Activated CD4-positive, alpha-beta memory T cell treated with anti-CD3 and anti-CD28 coated beads for 36 hours (primary cell): ENCODE measurements around the gene FAM3D. TPM values are rescaled to one million over a fixed set of nuclear protein-coding genes. Genes with fewer than 3 reads are reported as not detected.
A peak's percentile ranks its signal among the peaks of the same experiment; 100 is the strongest.

Source experiments
- CTCF ChIA-PET: fragments of 350-600 bp; sonication (Branson Sonifier 250); formaldehyde crosslinking; loops from one replicate; lab custom pipeline; 2021; ENCODE audit warnings: antibody characterized with exemption, inconsistent platforms; lab: Charles Lee
- POLR2A ChIA-PET: fragments of 350-600 bp; sonication (Branson Sonifier 250); formaldehyde crosslinking; loops from one replicate; lab custom pipeline; 2021; ENCODE audit warnings: antibody characterized with exemption; lab: Charles Lee
- DNase-seq: peaks from one replicate; pipeline ENCODE4 v3.0.0-alpha.2; 2020
- H3K27ac Mint-ChIP-seq: one replicate; pipeline ENCODE4 v1.8.0; 2021; ENCODE audit warnings: mixed read lengths
- H3K27me3 Mint-ChIP-seq: one replicate; pipeline ENCODE4 v1.8.0; 2021; ENCODE audit warnings: mixed read lengths
- H3K36me3 Mint-ChIP-seq: one replicate; pipeline ENCODE4 v1.8.0; 2021; ENCODE audit warnings: mixed read lengths
- H3K4me1 Mint-ChIP-seq: one replicate; pipeline ENCODE4 v1.8.0; 2021; ENCODE audit warnings: low read depth, mixed read lengths
- H3K4me3 Mint-ChIP-seq: one replicate; pipeline ENCODE4 v1.8.0; 2021; ENCODE audit warnings: mild to moderate bottlenecking, mixed read lengths
- H3K9me3 Mint-ChIP-seq: one replicate; pipeline ENCODE4 v1.8.0; 2021; ENCODE audit warnings: mixed read lengths
- intact Hi-C: fragments of 100-400 bp; cut with micrococcal nuclease; formaldehyde crosslinking; loops from one replicate; pipeline ENCODE4 v1.15.1; 2023
- total RNA-seq, 2 experiments: library from RNA; stranded (reverse); gene quantifications; one replicate each; pipeline ENCODE4 v1.2.3, GENCODE V29; 2021

Gene FAM3D
- total RNA-seq, 2 experiments from 2014 or later: not detected

DNA sequence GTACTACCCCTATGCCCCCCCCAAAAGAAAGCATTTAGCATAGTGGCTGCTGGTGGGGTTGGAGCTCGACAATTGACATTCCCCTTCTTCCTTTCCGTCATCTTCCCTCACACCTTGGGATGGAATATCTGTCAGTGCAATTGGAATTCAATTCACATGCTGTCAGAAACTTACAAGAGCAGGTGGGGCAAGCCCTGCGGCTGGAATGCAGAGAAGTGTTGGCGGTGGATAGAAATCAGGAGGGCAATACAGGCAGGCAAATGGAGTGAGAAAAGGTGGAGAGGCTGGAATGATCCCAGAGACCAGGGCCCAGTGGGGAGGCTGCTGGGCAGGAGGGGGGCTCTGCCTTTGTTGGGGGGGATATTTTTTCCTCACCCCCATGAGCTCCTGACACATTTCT, 44.1 kb downstream of the FAM3D start:
- Mint-ChIP-seq H3K9me3 (no peaks in the 10 kb centered on the region), H3K36me3 (no peaks in the 10 kb centered on the region), H3K4me3 (no peak overlapping the region), H3K27me3 (no peaks in the 10 kb centered on the region), H3K27ac (no peak overlapping the region), H3K4me1 (no peaks in the 10 kb centered on the region)
- ChIA-PET POLR2A (no interaction called here), CTCF (interaction anchor here (0.9 to 4.2 kb wide), 3 partner anchors 9 to 53 kb away, joined by 3 to 17 read pairs (median 3); no protein-coding TSS in a partner anchor)
- intact Hi-C loops: no loop called here
- DNase-seq: no peak

DNA sequence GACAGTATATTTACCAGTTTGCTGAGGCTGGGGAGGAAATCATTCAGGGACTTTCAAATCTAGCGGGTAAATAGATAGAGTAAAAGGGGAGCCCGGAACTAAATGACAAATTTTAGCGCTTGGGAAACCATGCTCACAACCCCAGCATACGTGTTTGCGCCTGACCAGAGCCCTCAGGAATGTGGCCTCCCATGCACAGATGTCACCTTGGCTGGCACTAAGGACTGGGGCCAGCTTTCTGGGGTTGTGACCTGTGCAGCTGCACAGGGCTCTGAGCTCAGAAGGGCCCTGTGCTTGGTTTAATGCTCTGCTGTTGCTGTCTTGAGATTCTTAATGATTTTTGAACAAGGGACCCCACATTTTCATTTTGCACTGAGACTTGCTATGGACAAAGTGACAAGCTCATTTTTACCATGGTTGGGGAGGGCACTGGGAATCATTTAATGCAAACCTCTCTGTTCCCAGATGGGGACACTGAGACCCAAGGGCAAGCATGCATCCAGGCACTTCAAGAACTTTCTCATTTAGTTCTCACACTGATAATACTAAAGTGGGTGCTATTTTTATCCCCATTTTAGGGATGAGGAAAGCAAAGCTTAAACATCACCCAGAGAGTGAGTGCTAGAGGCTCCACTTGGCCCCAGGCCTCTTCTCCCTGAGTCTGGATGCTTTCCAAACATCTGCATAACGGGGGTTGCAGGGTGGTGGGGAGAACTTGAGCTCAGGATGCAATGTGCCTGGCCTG, 45.3 kb downstream of the FAM3D start:
- ChIA-PET CTCF (interaction anchor here (0.9 to 4.2 kb wide), 3 partner anchors 10 to 54 kb away, joined by 3 to 17 read pairs (median 3); no protein-coding TSS in a partner anchor), POLR2A (no interaction called here)
- Mint-ChIP-seq H3K36me3 (no peaks in the 10 kb centered on the region), H3K4me1 (no peaks in the 10 kb centered on the region), H3K27ac (no peak overlapping the region), H3K9me3 (no peaks in the 10 kb centered on the region), H3K4me3 (no peak overlapping the region), H3K27me3 (no peaks in the 10 kb centered on the region)
- no peak for DNase-seq
- intact Hi-C loops: no loop called here

DNA sequence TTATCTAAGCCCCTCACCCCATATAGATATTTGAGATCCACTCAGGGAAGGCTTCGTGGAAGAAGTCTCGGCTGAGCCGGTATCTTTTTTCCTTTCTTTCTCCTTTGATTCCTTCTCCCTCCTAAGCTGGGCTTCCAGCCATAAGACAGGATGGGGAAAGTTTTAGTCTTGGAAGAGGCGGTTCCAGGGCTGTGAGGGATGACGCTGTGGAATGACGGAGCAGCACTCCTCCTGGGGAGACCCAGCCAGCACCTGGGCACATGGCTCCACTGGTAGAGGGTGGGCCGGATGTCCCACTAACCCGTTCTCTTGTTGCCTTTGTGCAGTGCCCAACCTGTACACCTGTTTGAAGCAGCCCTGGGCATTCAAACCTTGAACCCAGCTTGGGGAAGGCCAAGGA, 46.2 kb downstream of the FAM3D start:
- no peak overlapping the region for H3K4me3 Mint-ChIP-seq
- H3K27ac Mint-ChIP-seq: no peak overlapping the region
- no peaks in the 10 kb centered on the region for H3K27me3 Mint-ChIP-seq
- intact Hi-C loops: no loop called here
- DNase-seq: no peak
- ChIA-PET POLR2A (no interaction called here), CTCF (interaction anchor here (4.2 kb wide), 1 partner anchor 11 kb away, joined by 17 read pairs; no protein-coding TSS in a partner anchor)
- no peaks in the 10 kb centered on the region for H3K4me1 Mint-ChIP-seq
- no peaks in the 10 kb centered on the region for H3K36me3 Mint-ChIP-seq
- no peaks in the 10 kb centered on the region for H3K9me3 Mint-ChIP-seq

DNA sequence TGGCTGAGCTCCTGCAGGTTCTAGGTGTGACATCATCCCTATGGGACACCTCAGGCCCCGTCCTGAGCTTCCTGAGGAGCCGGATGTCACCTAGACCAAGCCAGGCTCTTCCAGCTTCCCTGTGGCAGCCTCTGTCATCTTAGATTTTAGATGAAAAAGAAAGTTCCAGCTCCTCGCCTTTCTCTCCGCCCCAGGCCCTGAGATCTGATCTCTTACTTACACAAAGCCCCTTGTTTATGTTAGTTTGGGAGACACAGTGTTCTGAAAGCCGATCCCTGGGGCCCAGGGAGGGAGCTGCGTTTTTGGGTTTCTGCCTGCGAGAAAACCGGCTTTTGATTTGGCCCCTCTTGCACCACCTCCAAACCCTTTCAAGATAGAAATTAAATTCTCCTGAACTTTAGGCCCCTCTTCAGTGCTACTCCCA, 49.2 kb downstream of the FAM3D start:
- Mint-ChIP-seq H3K36me3 (no peaks in the 10 kb centered on the region), H3K9me3 (no peaks in the 10 kb centered on the region), H3K27me3 (peaks cover 2% of the 10 kb centered on the region), H3K4me1 (no peaks in the 10 kb centered on the region), H3K27ac (no peak overlapping the region), H3K4me3 (no peak overlapping the region)
- intact Hi-C loops: no loop called here
- POLR2A ChIA-PET: no interaction called here
- CTCF ChIA-PET: interaction anchor here (1.6 kb wide), 1 partner anchor 13 kb away, joined by 7 read pairs; no protein-coding TSS in a partner anchor
- no peak for DNase-seq

DNA sequence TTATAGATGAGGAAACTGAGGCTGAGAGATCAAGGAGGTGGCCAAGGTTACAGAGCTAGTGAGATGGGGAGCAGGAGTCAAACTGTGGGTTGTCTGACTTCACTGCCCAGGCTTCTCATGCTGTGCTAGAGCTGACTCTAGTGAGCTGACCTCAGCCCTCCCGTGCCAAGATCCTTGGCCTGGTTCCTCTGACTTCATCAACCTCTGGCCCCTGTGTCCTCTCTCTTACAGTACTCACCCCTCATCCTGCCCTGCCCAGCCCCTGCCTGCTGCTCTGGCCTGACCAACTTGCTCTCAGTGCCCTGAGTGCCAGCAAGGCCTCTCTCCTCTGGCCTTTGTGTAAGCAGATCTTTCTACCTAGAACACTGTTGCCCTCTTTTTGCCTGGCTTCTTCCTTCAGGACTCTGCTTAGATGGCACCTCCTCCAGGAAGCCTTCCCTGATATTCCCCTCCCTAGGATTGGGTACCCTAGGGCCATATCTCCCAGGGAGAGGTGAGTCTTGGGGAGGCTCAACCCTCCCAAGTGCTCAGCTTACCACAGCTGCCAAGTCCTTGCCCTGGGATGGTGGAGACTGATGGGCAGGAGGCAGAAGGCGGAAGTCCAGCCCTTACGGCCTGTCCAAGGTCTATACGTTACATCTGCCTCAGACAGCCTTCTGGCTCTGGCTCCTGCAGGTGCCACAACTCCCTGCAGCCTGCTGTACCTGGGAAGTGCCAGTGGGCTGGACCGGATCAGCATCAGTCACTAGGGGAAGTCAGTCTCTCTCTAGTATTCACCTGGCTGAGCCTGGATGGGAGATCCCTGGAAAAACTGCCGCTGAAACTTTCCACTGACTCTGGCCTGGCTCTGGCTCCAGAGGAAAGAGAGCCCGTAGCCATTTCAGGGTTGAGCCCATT, 53.1 kb downstream of the FAM3D start:
- no peak overlapping the region for H3K27ac Mint-ChIP-seq
- CTCF ChIA-PET: no interaction called here

DNA sequence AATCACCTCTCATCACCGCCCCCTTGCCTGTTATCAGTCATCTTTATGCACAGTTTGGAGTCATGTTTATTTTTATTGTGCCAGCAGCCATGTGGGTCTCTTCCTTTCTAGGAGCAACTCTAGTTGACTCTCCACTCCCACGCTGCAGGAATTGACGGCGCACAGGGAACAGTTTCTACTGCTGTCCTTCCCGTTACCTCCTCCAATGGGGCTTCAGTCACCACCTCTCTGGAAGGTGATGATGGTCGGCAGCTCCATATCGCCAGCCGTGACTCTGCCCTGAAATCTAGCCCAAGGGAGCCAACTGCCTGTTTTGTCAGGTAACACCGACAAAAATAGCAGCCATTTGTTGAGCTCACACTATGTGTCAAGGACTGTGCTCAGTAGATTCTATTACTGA, 53.7 kb downstream of the FAM3D start:
- ChIA-PET CTCF (no interaction called here), POLR2A (no interaction called here)
- intact Hi-C loops: no loop called here
- no peak overlapping the region for H3K4me3 Mint-ChIP-seq
- H3K9me3 Mint-ChIP-seq: no peaks in the 10 kb centered on the region
- no peak overlapping the region for H3K27ac Mint-ChIP-seq
- DNase-seq: no peak
- no peaks in the 10 kb centered on the region for H3K4me1 Mint-ChIP-seq
- peaks cover 6% of the 10 kb centered on the region for H3K27me3 Mint-ChIP-seq
- no peaks in the 10 kb centered on the region for H3K36me3 Mint-ChIP-seq

More for the DNA sequence above, 53.1 kb downstream of the FAM3D start:
- no peaks in the 10 kb centered on the region for H3K36me3 Mint-ChIP-seq
- H3K9me3 Mint-ChIP-seq: no peaks in the 10 kb centered on the region
- POLR2A ChIA-PET: no interaction called here
- no peak overlapping the region for H3K4me3 Mint-ChIP-seq
- DNase-seq: no peak
- intact Hi-C loops: no loop called here
- H3K27me3 Mint-ChIP-seq: peaks cover 6% of the 10 kb centered on the region
- H3K4me1 Mint-ChIP-seq: no peaks in the 10 kb centered on the region

DNA sequence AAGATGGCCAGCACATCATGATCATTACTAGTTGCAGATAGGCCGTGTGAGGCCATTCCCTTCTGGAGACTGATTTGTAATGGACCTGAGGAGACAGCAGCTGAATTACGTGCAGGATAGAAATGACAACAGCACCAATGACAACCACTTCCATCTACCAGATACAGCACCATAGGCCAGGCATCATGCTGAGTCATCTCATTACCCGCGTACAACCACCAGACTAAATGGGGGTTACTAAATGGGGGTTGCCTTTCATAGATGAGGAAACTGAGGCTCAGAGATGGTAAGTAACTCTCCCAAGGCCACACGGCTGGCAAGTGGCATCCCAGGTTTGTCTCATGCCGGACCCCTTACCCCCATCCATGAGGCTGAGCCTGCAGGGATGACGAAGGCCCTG, 56.6 kb downstream of the FAM3D start:
- peaks cover 9% of the 10 kb centered on the region for H3K27me3 Mint-ChIP-seq
- no peaks in the 10 kb centered on the region for H3K9me3 Mint-ChIP-seq
- CTCF ChIA-PET: no interaction called here
- intact Hi-C loops: no loop called here
- H3K4me3 Mint-ChIP-seq: no peak overlapping the region
- H3K4me1 Mint-ChIP-seq: no peaks in the 10 kb centered on the region
- POLR2A ChIA-PET: no interaction called here
- no peak overlapping the region for H3K27ac Mint-ChIP-seq
- H3K36me3 Mint-ChIP-seq: no peaks in the 10 kb centered on the region
- peak; percentile 20 for DNase-seq

DNA sequence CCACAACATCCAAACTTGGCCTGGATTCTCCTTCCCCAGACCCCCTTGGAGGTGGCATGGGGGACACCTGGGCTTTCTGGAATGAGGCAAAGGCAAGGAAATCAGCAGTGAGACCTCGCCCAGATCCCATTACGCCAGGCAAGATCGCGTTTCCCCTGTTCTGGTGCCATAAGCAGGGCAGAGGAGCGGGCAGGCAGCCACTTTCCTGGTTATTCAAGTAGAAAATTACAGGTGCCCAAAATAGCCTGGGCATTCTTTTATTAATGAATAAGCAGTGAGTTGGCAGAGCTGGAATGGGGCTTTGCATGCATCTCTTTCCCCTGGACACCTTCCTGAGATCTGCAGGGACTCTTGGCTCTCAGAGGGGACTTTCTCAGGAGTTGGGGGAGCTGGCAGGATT, 57.9 kb downstream of the FAM3D start:
- CTCF ChIA-PET: interaction anchor here (0.6 to 2.4 kb wide), 3 partner anchors 21 to 38 kb away, joined by 3 to 8 read pairs (median 5); no protein-coding TSS in a partner anchor
- peaks cover 9% of the 10 kb centered on the region for H3K27me3 Mint-ChIP-seq

DNA sequence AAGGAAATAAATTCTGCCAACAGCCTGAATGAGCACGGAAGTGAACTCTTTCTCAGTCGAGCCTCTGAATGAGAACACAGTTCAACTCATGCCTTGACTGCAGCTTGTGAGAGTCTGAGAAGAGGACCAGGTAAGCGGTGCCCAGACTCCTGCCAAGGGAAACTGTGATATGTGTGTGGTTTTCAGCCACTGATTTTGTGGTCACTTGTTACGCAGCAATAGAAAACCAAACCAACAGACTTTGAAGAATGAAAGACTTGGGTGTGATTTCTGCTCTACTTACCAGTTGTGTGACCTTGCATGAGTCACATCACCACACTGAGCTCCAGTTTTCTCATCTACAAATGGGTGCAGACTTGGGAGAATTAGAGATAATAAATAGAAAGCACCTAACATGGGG, 58.8 kb downstream of the FAM3D start:
- no peak overlapping the region for H3K4me3 Mint-ChIP-seq
- H3K36me3 Mint-ChIP-seq: no peaks in the 10 kb centered on the region
- H3K27ac Mint-ChIP-seq: no peak overlapping the region
- intact Hi-C loops: no loop called here
- H3K27me3 Mint-ChIP-seq: peaks cover 10% of the 10 kb centered on the region
- CTCF ChIA-PET: interaction anchor here (1.0 to 2.4 kb wide), 3 partner anchors 22 to 39 kb away, joined by 3 to 8 read pairs (median 5); no protein-coding TSS in a partner anchor
- POLR2A ChIA-PET: no interaction called here
- peak; percentile 14 for DNase-seq
- no peaks in the 10 kb centered on the region for H3K4me1 Mint-ChIP-seq
- H3K9me3 Mint-ChIP-seq: no peaks in the 10 kb centered on the region

More for the DNA sequence above, 57.9 kb downstream of the FAM3D start:
- no peak overlapping the region for H3K27ac Mint-ChIP-seq
- no peaks in the 10 kb centered on the region for H3K9me3 Mint-ChIP-seq
- H3K4me3 Mint-ChIP-seq: no peak overlapping the region
- no peak for DNase-seq
- H3K4me1 Mint-ChIP-seq: no peaks in the 10 kb centered on the region
- H3K36me3 Mint-ChIP-seq: no peaks in the 10 kb centered on the region
- POLR2A ChIA-PET: no interaction called here
- intact Hi-C loops: no loop called here

DNA sequence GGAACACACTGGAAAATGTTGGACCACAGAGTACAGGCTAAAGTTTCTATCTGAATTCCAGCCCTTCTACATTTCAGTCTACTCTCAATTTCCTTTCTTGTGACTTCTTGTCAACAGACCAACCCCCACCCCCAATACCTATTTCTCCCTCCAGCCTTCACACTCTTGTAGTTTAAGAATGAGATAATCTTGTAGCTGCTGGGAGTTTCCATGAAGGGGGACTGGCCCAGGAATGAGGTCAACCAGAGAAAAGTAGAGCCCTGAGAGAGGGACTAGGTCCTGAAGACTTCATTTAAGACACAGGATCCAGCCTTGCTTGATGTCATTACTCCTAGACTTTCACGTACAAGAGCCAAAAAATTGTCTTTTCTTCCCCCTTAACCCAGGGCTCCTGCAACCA, 59.9 kb downstream of the FAM3D start:
- DNase-seq: no peak
- intact Hi-C loops: no loop called here
- H3K36me3 Mint-ChIP-seq: no peaks in the 10 kb centered on the region
- H3K27me3 Mint-ChIP-seq: peaks cover 17% of the 10 kb centered on the region
- ChIA-PET CTCF (interaction anchor here (0.8 to 2.4 kb wide), 3 partner anchors 21 to 39 kb away, joined by 3 to 8 read pairs (median 5); no protein-coding TSS in a partner anchor), POLR2A (no interaction called here)
- no peaks in the 10 kb centered on the region for H3K4me1 Mint-ChIP-seq
- H3K27ac Mint-ChIP-seq: no peak overlapping the region
- no peaks in the 10 kb centered on the region for H3K9me3 Mint-ChIP-seq
- H3K4me3 Mint-ChIP-seq: no peak overlapping the region

DNA sequence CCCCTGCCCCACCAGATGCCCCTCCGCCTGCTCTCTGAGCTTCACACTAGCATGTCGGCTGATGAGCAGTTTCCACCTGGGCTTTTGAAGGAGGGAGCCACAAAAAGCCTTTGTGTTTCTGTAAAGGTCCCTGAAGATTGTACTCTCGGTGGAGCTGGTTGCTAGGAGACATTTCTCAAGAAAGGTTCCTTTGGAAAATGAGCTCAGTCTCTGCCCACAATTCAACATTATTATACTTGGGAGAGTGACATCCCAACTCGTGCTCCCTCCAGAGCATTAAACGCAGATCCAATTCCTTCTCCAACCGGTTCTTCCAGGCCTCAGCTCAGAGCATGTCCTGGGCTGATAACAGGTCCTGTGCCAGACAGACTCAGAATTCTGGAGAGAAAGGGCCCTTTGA, 62.5 kb downstream of the FAM3D start:
- no peaks in the 10 kb centered on the region for H3K4me1 Mint-ChIP-seq
- no peak overlapping the region for H3K4me3 Mint-ChIP-seq
- H3K9me3 Mint-ChIP-seq: no peaks in the 10 kb centered on the region
- CTCF ChIA-PET: interaction anchor here (1.5 to 1.7 kb wide), 2 partner anchors 26 to 35 kb away, joined by 4 to 8 read pairs; no protein-coding TSS in a partner anchor
- POLR2A ChIA-PET: no interaction called here
- H3K27ac Mint-ChIP-seq: no peak overlapping the region
- intact Hi-C loops: no loop called here
- DNase-seq: no peak
- peaks cover 19% of the 10 kb centered on the region for H3K27me3 Mint-ChIP-seq
- H3K36me3 Mint-ChIP-seq: no peaks in the 10 kb centered on the region

DNA sequence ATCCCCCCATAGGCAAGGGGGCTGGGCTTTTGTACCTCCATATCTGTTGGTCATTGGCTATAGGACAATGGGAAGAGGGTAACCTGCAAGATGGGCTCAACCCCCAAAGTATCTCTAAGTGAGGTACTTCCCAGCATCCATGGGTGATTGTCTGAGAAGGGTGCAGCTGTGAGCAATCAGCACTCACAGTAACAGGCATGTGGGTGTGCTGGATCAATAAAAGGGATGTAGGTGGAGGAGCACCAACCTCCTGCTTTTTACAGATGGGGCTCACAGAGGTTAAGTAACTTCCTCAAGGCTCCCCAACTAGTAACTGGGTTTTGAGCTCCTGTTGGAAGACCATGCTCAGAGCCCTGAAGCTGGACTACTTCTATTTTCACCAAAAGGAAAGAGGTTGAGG, 63.0 kb downstream of the FAM3D start:
- no peak overlapping the region for H3K4me3 Mint-ChIP-seq
- DNase-seq: no peak
- H3K36me3 Mint-ChIP-seq: no peaks in the 10 kb centered on the region
- ChIA-PET POLR2A (no interaction called here), CTCF (interaction anchor here (1.5 to 1.7 kb wide), 2 partner anchors 26 to 34 kb away, joined by 4 to 8 read pairs; no protein-coding TSS in a partner anchor)
- H3K27ac Mint-ChIP-seq: no peak overlapping the region
- H3K9me3 Mint-ChIP-seq: no peaks in the 10 kb centered on the region
- no peaks in the 10 kb centered on the region for H3K4me1 Mint-ChIP-seq
- intact Hi-C loops: no loop called here
- H3K27me3 Mint-ChIP-seq: peaks cover 19% of the 10 kb centered on the region
